Frontal cortex (tissue), 4 donors: ENCODE results near the gene PIP4K2A. TPM values are rescaled to one million over a fixed set of nuclear protein-coding genes. Genes with fewer than 3 reads are reported as not detected.
"Not testable (repeated sequence)": the region's sequence is repeated elsewhere in the genome, so short reads cannot be mapped to it uniquely, and the experiment has no call there.

ENCODE experiments used
- DNase-seq, 2 donors: peaks; one replicate each; pipeline ENCODE4 v3.0.0; 2012; ENCODE audit warnings: low spot score in 2 of 2
- FAIRE-seq: peaks from 2 replicates; lab custom pipeline; 2012; peaks lifted over from hg19 to GRCh38; lab: Jason Lieb, UNC
- total RNA-seq: library from RNA; depleted of rRNA; stranded (reverse); fragments of >200 nt; gene quantifications from one replicate; pipeline ENCODE4 v1.2.3, GENCODE V29; 2014
- donor health status: control.
- donor health status: control.
- donor health status: control.

The PIP4K2A gene
- total RNA-seq, 1 donor from 2014 or later, result 56.7 TPM

DNA sequence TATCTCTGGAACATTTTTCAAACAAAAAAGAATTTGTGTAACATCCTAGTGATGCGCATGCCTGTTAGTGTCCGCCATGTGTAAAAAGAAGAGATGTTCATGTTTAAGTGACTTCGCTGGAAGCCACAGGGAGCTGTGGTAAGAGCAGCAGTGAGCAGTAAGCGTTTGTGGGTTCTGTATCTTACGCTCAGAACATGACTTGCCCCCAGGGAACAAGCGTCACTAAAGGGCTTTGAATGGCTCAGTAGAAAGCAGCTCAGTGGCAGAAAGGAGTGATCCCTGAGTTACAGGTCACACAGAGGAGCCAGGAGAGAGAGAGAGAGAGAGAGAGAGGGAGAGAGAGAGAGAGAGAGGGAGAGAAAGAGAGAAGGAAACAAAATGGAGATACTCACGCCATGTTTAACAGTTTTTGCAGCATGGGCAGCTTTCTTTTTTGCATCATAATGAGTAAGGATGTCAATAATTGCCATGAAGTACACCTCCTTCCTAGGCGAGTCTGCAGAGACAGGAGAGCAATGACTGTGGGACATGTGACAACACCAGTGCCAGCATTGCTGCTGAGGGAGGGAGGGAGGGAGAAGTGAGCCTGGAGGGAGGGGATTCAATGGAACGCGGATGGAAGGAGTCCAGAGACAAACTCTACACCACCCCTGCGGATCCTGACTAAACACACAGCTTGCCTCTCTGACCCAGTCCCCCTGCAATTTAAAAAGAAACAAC is 174.6 kb downstream of the PIP4K2A start:
- FAIRE-seq, result no peak
- no peak for DNase-seq

DNA sequence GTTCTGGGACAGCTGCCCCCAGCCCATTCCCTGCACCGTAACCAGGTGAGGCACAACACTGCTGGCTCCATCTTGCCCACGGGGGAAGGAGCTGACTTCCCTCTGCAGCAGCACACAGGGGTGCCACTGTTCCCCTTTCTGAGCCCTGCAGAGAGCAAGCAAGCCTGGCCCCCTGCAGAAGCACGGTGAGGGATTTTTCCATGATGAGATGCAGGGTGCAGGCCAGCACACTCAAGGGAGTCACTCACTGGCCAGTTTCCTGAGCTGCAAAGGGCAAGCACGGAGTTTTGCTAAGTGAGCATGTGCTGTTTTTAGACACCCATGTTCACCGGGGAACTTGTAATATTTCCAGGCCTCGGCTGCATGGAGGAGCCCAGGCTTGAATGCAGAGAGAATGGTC is 176.6 kb downstream of the PIP4K2A start:
- FAIRE-seq, result no peak

DNA sequence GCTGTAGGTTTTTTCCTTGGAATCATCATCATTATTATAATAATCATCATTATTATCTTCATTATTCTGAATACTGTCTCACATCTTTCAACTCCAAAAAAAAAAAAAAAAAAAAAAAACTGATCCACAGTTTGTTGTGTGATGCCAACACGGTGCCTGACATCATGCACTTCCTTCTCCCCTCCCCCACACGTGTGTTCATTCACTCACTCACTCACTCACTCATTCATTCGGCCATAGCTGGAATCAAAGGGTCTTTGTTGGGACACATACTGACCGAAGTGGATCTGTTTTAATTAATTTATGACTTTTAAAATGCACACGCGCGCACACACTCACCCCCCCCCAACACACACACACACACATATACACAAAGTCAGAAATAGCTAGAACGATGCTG is 177.8 kb downstream of the PIP4K2A start:
- peak; percentile 50 for FAIRE-seq
- peak in 1 of 2 donors; percentile 28 for DNase-seq

More for the DNA sequence above, 176.6 kb downstream of the PIP4K2A start:
- no peak for DNase-seq

DNA sequence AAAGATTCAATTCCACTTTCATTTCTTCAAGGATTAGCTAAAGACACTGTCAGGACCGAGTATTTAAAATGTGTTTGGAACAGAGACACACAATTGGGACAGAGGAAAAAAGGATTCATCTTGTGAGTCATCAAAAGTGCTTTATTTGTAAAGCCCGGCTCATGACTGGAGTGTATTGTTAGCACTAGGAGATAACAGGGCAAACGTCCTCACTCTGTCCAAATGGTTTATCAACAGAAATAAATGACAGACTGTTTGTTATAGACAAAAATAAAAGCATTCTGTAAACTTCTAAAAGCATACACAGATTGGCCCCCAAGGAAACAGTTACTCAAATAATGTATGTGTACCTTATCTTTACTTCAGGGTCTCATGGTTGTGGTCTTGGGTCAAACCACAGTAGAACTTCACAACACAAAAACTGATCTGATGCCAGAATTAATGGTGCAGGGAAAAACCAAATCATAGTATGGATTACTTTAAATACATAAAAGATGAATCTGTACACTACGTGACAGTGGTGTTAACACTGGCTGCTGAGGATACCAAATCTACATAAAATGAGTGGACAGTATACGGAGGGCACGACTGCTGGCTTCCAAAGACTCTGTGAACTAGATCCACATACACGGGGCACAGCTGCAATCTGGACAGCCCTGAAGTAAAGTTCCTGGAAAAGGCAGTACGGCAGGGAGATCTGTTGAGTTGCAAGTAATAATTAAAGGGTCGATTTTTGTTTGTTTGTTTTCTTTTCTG is 179.4 kb downstream of the PIP4K2A start:
- DNase-seq (no peak), FAIRE-seq (no peak)

DNA sequence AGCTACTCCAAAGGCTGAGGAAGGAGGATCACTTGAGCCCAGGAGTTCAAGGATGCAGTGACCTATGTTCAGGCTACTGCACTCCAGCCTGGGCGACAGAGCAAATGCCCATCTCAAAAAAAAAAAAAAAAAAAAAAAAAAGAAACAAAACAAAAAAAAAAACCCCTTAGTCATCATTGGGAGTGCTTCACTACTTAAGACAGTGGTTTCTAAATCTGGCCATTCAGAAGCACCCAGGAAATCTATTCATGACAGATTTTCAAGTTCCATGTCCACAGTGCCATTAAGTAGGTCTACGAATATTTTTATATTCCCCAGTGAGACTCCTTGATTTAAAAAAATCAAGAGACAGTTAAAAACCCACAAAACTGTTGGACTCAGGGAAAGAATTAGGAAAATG is 182.9 kb downstream of the PIP4K2A start:
- DNase-seq, result no peak
- no peak for FAIRE-seq

DNA sequence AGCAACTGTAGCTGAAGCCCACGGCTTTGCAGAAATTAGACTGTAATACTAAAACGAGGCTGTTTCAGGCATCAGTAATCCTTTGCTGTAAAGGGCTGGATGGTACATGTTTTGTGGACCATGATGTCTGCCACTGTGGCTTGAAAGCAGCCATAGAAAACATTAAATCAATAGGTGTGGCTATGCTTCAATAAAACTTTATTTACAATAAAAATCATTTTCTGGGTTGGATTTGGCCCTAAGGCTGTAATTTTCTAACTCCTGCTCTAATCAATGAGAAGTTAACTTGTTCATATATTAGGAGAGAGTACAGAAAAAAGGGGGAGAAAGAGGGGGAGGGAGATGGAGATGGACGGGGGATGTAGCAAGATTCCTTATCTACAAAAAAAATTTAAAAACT is 183.4 kb downstream of the PIP4K2A start:
- no peak for DNase-seq
- no peak for FAIRE-seq

DNA sequence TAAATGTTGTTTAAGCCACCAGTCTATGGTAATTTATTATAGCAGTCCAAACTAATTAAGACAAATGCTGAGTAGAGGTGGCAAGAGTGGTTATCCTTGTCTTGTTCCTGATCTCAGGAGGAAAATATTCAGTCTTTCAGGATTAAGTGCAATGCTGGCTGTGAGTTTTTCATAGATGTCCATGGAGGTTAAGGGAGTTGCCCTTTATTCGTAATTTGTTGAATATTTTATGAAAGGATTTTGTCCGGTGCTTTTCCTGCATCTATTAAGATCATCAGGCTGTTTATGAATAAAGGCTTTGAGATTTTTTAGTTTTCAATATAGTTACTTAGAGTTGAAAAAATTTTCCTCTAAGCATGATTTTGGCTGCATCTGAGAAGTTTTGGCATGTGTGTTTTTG is 186.9 kb downstream of the PIP4K2A start:
- no peak for FAIRE-seq
- DNase-seq, result no peak

DNA sequence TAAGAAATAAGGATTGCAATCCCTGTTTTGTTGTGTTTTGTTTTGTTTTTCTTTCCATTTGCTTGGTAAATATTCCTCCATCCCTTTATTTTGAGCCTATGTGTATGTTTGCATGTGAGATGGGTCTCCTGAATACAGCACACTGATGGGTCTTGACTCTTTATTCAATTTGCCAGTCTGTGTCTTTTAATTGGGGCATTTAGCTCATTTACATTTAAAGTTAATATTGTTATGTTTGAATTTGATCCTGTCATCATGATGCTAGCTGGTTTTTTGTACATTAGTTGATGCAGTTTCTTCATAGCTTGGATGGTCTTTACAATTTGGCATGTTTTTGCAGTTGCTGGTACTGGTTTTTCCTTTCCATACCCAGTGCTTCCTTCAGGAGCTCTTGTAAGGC is 190.0 kb downstream of the PIP4K2A start:
- DNase-seq, FAIRE-seq: not testable (repeated sequence)

GRCh38 chr10:22520645-22521044 is 193.7 kb downstream of the PIP4K2A start:
- DNase-seq, FAIRE-seq: not testable (repeated sequence)

- no peak for DNase-seq
- no peak for FAIRE-seq
Observed at GRCh38 chr10:22518167-22518724, 196.1 kb downstream of the PIP4K2A start.

DNA sequence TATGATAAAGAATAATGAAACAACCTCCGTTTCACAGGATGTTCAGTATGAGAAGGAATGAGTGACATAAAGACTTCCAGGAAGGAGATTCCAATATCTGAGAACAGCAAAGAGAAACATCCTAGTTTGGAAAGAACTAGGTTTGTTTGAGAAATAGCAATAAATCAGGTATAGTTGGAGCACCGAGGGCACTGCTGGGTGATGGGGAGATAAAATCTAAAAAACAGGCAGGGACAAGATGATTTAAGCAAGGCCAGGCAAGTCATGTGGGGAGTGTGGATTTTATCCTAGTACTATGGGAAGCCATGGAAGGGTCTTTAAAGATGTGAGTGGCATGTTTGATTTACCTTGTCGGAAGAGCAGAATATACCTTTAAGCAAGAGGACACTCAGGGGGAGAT is 199.4 kb downstream of the PIP4K2A start:
- no peak for FAIRE-seq
- DNase-seq, result no peak

- FAIRE-seq, DNase-seq: not testable (repeated sequence)
Observed at GRCh38 chr10:22514414-22514758, 200.0 kb downstream of the PIP4K2A start.

GRCh38 chr10:22513483-22514413 is 200.6 kb downstream of the PIP4K2A start:
- not testable (repeated sequence) for DNase-seq, FAIRE-seq

DNA sequence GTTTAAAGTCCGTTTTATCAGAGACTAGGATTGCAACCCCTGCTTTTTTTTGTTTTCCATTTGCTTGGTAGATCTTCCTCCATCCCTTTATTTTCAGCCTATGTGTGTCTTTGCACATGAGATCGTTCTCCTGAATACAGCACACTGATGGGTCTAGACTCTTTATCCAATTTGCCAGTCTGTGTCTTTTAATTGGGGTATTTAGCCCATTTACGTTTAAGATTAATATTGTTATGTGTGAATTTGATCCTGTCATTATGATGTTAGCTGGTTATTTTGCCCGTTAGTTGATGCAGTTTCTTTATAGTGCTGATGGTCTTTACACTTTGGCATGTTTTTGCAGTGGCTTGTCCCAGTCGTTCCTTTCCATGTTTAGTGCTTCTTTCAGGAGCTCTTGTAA is 202.4 kb downstream of the PIP4K2A start:
- FAIRE-seq, DNase-seq: not testable (repeated sequence)

GRCh38 chr10:22508214-22508613 is 206.2 kb downstream of the PIP4K2A start:
- DNase-seq, FAIRE-seq: not testable (repeated sequence)

- no peak for FAIRE-seq
- DNase-seq, result no peak
Observed at GRCh38 chr10:22505911-22506685, 208.3 kb downstream of the PIP4K2A start.

GRCh38 chr10:22504766-22505165 is 209.6 kb downstream of the PIP4K2A start:
- DNase-seq (no peak), FAIRE-seq (no peak)

DNA sequence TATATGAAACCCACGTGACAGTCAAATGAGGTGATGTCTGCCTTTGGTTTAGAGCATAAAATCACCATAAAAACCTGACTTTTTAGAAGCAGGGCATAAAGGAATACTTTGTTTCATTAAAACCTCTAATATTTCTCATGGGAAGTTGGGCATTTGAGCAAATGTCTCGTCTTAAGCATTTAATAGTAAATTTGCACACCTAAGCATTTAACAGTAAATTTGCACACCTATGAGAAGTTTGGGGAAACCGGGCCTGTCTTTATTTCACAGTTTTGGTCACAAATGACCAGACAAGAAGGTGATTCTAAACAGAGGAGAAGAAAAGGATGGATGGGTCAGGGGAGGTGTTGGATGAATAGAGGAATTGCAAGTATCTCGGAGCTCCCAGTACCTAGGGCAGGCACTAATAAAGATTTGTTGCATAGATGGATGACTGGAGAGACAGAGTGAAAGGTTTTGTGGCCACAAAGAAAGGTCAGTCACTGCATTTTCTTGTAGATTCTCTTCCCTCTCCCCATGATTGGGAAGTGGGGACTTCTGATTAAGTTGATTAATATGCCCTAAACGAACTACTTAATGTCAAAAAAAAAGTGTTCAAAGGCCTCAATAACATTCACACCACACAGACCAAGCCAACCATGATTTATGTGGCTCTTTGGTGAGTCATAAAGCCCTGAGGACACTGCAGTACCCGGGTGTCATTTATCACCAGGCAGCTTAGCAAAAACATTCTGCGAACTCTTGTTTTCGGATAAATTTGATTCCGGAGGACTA is 210.9 kb downstream of the PIP4K2A start:
- no peak for FAIRE-seq
- DNase-seq, result no peak
